HEK293T (cell line): ENCODE measurements around the gene ZNF200.

ENCODE experiments used
- BHLHE40 ChIP-seq: fragments of 450-650 bp; IDR thresholded peaks from 2 replicates; pipeline ENCODE4 v1.6.1; 2016; ENCODE audit warnings: mild to moderate bottlenecking, moderate library complexity, borderline replicate concordance
- CTBP1 ChIP-seq: fragments of 450-650 bp; IDR thresholded peaks from 2 replicates; pipeline ENCODE4 v1.6.1; 2016; ENCODE audit warnings: borderline replicate concordance
- FOXK2 ChIP-seq: fragments of 450-650 bp; IDR thresholded peaks from 2 replicates; pipeline ENCODE4 v1.6.1; 2016; ENCODE audit warnings: mild to moderate bottlenecking
- HDGF ChIP-seq: fragments of 450-650 bp; IDR thresholded peaks from 2 replicates; pipeline ENCODE4 v1.6.1; 2017; ENCODE audit warnings: antibody characterized with exemption, borderline replicate concordance
- NFRKB ChIP-seq: fragments of 450-650 bp; IDR thresholded peaks from 2 replicates; pipeline ENCODE4 v1.6.1; 2016; ENCODE audit warnings: mild to moderate bottlenecking, moderate library complexity
- SP1 ChIP-seq: fragments of 450-650 bp; IDR thresholded peaks from 2 replicates; pipeline ENCODE4 v1.6.1; 2017
- SUZ12 ChIP-seq: fragments of 450-650 bp; IDR thresholded peaks from 2 replicates; pipeline ENCODE4 v1.6.1; 2016; ENCODE audit warnings: mild to moderate bottlenecking
- TARDBP ChIP-seq: fragments of 450-650 bp; IDR thresholded peaks from 2 replicates; pipeline ENCODE4 v1.6.1; 2016
- TF ChIP-seq, protein P1 (sequence below): fragments of 450-650 bp; IDR thresholded peaks from 2 replicates; pipeline ENCODE4 v1.6.1; 2016

DNA sequence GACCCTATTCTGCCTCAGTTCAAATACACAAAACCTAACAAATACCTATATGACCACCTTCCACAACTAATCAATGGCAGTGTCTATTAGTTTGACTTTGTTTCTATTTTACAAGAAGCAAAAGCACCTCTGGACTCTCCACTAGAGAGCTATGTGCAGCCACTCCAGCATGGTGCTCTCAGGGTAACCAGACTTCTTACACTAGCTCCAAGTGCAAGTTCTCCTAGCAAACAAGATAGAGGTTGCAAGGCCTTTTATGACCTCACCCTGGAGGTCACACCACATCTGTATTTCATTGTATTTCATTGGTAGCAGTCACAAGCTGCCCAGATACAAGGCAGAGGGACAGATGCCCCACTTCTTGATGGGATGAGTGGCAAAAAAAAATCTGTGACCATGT, 40.0 kb upstream of the ZNF200 start:
- TF ChIP-seq BHLHE40 (no peak), SP1 (no peak), HDGF (no peak), FOXK2 (no peak), CTBP1 (no peak), NFRKB (no peak), SUZ12 (no peak), TARDBP (no peak)
- TF ChIP-seq, protein P1, sequence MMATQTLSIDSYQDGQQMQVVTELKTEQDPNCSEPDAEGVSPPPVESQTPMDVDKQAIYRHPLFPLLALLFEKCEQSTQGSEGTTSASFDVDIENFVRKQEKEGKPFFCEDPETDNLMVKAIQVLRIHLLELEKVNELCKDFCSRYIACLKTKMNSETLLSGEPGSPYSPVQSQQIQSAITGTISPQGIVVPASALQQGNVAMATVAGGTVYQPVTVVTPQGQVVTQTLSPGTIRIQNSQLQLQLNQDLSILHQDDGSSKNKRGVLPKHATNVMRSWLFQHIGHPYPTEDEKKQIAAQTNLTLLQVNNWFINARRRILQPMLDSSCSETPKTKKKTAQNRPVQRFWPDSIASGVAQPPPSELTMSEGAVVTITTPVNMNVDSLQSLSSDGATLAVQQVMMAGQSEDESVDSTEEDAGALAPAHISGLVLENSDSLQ: no peak
